ENCODE measurements around the gene IVD. TPM values are rescaled to one million over a fixed set of nuclear protein-coding genes. Genes with fewer than 3 reads are reported as not detected.
A peak's percentile ranks its signal among the peaks of the same experiment; 100 is the strongest.

IVD gene
- total and polyA plus RNA-seq, 12 donors: 61.0 to 252 (median 140) TPM

DNA sequence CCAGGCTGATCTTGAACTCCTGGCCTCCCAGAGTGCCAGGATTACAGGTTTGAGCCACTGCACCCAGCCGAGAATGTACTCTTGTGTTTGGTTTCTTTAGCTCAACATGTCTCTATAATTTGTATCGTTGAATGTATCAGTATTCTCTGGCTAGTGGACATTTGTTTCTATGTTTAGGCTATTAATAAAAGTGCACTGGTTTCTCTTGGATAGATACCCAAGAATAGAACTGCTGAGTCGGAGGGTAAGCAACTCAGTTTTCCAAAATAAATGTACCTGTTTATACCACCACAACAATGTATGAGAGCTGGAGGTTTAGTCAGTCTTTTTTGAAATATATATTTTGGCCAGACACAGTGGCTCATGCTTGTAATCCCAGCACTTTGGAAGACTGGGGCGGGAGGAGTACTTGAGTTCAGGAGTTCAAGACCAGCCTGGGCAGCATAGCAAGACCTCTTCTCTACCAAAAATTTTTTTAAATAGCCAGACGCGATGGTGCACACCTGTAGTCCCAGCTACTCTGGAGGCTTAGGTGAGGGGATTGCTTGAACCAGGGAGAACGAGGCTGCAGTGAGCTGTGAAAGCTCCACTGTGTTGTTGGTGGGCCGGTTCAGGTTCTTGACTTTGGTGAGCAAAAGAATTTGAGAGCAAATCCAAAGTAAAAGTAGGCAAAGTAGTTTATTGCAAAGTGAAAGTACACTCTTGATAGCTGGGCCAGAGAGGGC lies 7.7 kb upstream of the IVD start:
- Histone ChIP-seq H3K36me3 (replicated peaks in 1 of 2) (peaks cover 0 to 8% of the 10 kb centered on the region in 2 donors), H3K27ac (no peak overlapping the region), H3K4me3 (no peak overlapping the region), H3K9me3 (replicated peaks in 1 of 3) (no peaks in the 10 kb centered on the region), H3K4me1 (replicated peaks in 1 of 2) (no peaks in the 10 kb centered on the region), H3K27me3 (no peaks in the 10 kb centered on the region)
- 87 to 94% (median 91%) methylated on average over 8 of the region's 8 CpGs for whole genome bisulfite sequencing, 4 donors
- no peak for DNase-seq
- no peak for TF ChIP-seq POLR2A (IDR thresholded peaks at IDR 0.05)
- TF ChIP-seq, protein P1, sequence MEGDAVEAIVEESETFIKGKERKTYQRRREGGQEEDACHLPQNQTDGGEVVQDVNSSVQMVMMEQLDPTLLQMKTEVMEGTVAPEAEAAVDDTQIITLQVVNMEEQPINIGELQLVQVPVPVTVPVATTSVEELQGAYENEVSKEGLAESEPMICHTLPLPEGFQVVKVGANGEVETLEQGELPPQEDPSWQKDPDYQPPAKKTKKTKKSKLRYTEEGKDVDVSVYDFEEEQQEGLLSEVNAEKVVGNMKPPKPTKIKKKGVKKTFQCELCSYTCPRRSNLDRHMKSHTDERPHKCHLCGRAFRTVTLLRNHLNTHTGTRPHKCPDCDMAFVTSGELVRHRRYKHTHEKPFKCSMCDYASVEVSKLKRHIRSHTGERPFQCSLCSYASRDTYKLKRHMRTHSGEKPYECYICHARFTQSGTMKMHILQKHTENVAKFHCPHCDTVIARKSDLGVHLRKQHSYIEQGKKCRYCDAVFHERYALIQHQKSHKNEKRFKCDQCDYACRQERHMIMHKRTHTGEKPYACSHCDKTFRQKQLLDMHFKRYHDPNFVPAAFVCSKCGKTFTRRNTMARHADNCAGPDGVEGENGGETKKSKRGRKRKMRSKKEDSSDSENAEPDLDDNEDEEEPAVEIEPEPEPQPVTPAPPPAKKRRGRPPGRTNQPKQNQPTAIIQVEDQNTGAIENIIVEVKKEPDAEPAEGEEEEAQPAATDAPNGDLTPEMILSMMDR (IDR thresholded peaks at IDR 0.05): no peak
- intact Hi-C loops (cut with DNase I): no loop called here

DNA sequence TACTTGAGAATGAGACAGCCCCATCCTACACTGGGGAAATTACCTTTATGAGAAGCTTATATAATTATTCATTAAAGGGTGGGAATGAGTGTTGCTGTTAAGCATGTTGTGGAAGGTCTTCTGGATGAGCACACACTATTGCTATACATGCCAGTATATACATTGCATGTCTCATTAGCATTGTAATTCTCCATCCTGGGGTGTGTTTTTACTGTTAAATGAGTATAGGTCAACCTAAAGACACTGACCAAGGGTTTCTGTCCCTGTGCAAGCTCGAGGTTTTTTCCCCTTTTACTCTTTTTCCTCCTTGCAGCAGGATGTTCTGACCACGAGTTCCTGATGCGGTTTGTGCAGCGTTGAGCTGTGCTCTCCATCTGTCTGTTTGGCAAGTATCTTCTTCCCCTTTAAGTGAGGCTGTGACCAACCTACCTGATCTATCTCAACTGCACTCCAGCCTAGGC lies 7.2 kb upstream of the IVD start:
- Histone ChIP-seq H3K27ac (no peak overlapping the region), H3K4me3 (no peak overlapping the region), H3K36me3 (replicated peaks in 1 of 2) (peaks cover 0 to 6% of the 10 kb centered on the region in 2 donors), H3K9me3 (replicated peaks in 1 of 3) (no peaks in the 10 kb centered on the region), H3K4me1 (replicated peaks in 1 of 2) (no peaks in the 10 kb centered on the region), H3K27me3 (no peaks in the 10 kb centered on the region)
- WGBS, 4 donors: 56 to 77% (median 68%) methylated on average over 4 of the region's 4 CpGs
- TF ChIP-seq, protein P1 (IDR thresholded peaks at IDR 0.05): no peak
- TF ChIP-seq POLR2A (IDR thresholded peaks at IDR 0.05): no peak
- intact Hi-C loops (cut with DNase I): no loop called here
- DNase-seq: peak in 1 of 7 donors; percentile 23

DNA sequence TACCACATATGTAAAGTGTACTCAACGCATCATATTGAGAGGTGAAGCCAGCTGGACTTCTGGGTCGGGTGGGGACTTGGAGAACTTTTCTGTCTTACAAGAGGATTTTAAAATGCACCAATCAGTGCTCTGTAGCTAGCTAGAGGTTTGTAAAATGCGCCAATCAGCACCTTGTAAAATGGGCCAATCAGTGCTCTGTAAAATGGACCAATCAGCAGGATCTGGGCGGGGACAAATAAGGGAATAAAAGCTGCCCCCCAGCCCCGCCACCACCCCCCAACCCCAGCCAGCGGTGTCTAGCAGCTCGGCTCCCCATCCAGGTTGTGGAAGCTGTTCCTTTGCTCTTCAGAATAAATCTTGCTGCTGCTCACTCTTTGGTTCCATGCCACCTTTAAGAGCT lies 6.2 kb upstream of the IVD start:
- Histone ChIP-seq H3K27ac (no peak overlapping the region), H3K36me3 (replicated peaks in 1 of 2) (no peaks in the 10 kb centered on the region), H3K4me1 (replicated peaks in 1 of 2) (no peaks in the 10 kb centered on the region), H3K4me3 (no peak overlapping the region), H3K9me3 (replicated peaks in 1 of 3) (no peaks in the 10 kb centered on the region), H3K27me3 (no peaks in the 10 kb centered on the region)
- 64 to 85% (median 74%) methylated on average over 3 to 7 of the region's 7 CpGs for WGBS, 4 donors
- DNase-seq: no peak
- intact Hi-C loops (cut with DNase I): no loop called here
- TF ChIP-seq, protein P1 (IDR thresholded peaks at IDR 0.05): no peak
- no peak for TF ChIP-seq POLR2A (IDR thresholded peaks at IDR 0.05)

DNA sequence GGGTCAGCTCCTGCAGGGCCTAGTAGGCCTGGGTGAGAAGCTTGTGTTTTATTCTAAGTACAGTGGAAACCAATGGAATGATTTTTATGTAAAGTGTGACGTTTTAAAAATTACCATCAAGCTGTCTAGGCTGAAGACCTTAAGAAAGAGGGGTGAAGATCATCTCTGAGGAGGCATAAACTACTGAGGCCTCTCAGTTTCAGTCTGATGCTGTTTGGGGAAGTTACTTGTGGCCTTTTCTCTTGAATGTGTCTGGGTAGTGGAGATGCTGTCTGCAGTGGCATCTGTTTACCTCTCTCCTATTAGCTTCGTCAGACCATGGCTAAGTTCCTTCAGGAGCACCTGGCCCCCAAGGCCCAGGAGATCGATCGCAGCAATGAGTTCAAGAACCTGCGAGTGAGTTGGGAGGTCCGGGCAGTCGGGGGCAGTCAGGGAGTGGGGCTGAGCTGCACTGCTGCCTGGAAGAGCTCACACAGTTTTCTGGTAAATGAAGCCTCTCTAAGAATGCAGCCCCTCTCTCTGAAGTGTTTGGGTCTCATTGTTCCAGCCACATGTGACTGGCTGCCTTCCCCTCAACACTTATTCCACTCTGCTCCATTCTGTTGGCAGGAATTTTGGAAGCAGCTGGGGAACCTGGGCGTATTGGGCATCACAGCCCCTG lies 1.9 kb downstream of the IVD start:
- Histone ChIP-seq H3K9me3 (replicated peaks in 1 of 3) (no peaks in the 10 kb centered on the region), H3K4me1 (replicated peaks in 1 of 2) (peaks cover 18 to 33% of the 10 kb centered on the region in 2 donors), H3K27ac (no peak overlapping the region), H3K36me3 (replicated peaks in 1 of 2) (peaks cover 0 to 43% of the 10 kb centered on the region in 2 donors), H3K27me3 (no peaks in the 10 kb centered on the region), H3K4me3 (no peak overlapping the region)
- 75 to 82% (median 82%) methylated on average over 6 to 8 of the region's 8 CpGs for WGBS, 4 donors
- intact Hi-C loops (cut with DNase I): no loop called here
- TF ChIP-seq POLR2A (IDR thresholded peaks at IDR 0.05): no peak
- TF ChIP-seq, protein P1 (IDR thresholded peaks at IDR 0.05): no peak
- DNase-seq: no peak
